IPS DF 6.9 (cell line): ENCODE results near the gene DOCK7.
"Not testable (repeated sequence)": the region's sequence is repeated elsewhere in the genome, so short reads cannot be mapped to it uniquely, and the experiment has no call there.

ENCODE experiments used
- DNase-seq: peaks from one replicate; pipeline ENCODE4 v3.0.0-alpha.2; 2013; ENCODE audit warnings: low read depth, low spot score
- H3K27ac ChIP-seq: one replicate; pipeline ENCODE4 v1.5.1; 2013; ENCODE audit warnings: low read length, control low read depth
- H3K27me3 ChIP-seq: 2 replicates; pipeline ENCODE4 v1.6.1; 2013; ENCODE audit warnings: mild to moderate bottlenecking, low read length; ENCODE audit not compliant: control insufficient read depth, insufficient read depth
- H3K36me3 ChIP-seq: 2 replicates; pipeline ENCODE4 v1.6.1; 2013; ENCODE audit warnings: low read length; ENCODE audit not compliant: control insufficient read depth, insufficient read depth
- H3K4me1 ChIP-seq: 2 replicates; pipeline ENCODE4 v1.6.1; 2013; ENCODE audit warnings: low read length; ENCODE audit not compliant: control insufficient read depth, insufficient read depth
- H3K4me3 ChIP-seq: 2 replicates; pipeline ENCODE4 v1.5.1; 2013; ENCODE audit warnings: mild to moderate bottlenecking, low read length
- H3K9me3 ChIP-seq: 2 replicates; pipeline ENCODE4 v1.6.1; 2013; ENCODE audit warnings: low read length, inconsistent platforms; ENCODE audit not compliant: control insufficient read depth, insufficient read depth
- WGBS: extraction: QIAGEN DNeasy Blood & Tissue Kit; methylation state at CpG from one replicate; pipeline ENCODE4 v1.1.7; 2013; ENCODE audit warnings: mixed read lengths, missing lambda C conversion rate; ENCODE audit not compliant: insufficient read length, insufficient coverage; 5-methylcytosine and 5-hydroxymethylcytosine counted together

Gene DOCK7

DNA sequence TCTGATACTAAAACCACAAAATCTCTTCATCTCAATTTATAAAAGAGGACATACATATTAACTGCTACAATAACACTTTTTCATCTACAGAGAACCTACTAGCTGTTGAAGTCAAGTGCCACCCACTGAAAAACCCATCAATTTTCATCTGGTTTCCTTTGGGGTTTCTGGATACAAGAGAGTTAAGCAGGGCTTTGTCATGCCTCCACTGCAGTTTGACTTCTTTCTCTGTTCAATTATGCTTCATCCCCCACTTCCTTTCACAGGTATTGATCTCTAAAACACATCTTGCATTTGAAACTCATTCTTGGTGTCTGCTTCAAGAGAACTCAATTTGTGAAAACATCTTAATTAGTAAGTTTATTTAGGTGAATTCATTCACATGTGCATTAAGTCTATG is 151.3 kb downstream of the DOCK7 start:
- H3K4me1 ChIP-seq = no peaks in the 10 kb centered on the region
- no peak for DNase-seq
- H3K27me3 ChIP-seq = no peaks in the 10 kb centered on the region
- H3K36me3 ChIP-seq = no peaks in the 10 kb centered on the region
- no peak overlapping the region for H3K27ac ChIP-seq
- no peak overlapping the region for H3K4me3 ChIP-seq
- no peaks in the 10 kb centered on the region for H3K9me3 ChIP-seq

DNA sequence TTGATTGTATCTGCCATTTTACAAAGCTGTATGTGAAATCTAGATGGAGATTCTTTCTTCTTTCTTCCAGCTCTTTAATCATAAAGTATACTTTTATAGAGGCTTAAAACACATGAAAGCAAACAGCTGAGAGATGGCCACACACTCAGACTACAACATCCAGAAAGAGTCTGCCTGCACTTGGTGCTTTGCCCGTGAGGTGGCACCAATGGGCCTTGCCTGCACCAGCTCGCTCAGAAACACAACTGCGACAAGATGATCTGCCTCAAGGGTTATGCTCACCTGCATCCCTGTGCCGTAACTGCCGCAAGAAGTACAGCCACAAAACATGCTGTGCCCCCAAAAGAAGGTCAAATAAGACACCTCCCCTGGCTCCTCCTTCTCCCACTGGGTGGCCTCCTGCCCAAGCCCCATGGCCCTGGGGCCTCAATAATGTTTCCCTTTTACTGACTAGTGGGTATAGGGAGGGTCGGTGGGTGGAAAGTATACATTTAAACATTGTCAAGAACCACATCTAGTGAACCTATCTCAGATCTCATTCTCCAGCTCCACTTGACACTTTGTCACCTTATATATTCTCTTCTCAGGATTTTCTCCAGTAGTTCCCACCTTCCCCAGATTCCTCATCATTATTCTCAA is 157.6 kb downstream of the DOCK7 start:
- no CpG with 5 or more reads among the region's 6 CpGs for WGBS
- peak; percentile 55 for DNase-seq

DNA sequence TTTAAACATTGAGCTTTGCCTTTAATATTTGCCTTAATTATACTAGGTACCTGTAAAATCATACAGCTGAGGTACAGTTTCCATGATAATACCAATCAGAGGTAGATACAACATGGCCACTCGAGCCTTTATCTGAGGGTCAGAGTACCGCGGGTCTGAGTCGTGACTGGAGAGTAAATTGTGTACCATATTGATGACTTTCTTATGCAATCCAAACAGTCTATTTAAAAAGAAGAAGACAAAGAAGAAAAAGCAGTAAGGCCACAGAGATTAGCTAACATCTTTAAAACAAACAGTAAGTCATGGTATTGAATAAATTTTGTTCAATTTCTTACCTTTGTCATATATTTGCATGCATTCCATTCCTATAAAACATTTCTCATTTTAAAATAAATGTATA is 159.0 kb downstream of the DOCK7 start:
- no CpG with 5 or more reads among the region's 4 CpGs for WGBS
- no peak for DNase-seq
- H3K4me1 ChIP-seq = no peaks in the 10 kb centered on the region
- H3K27me3 ChIP-seq = no peaks in the 10 kb centered on the region
- H3K27ac ChIP-seq = no peak overlapping the region
- H3K9me3 ChIP-seq = no peaks in the 10 kb centered on the region
- H3K36me3 ChIP-seq = no peaks in the 10 kb centered on the region
- no peak overlapping the region for H3K4me3 ChIP-seq

More for the DNA sequence above, 157.6 kb downstream of the DOCK7 start:
- Histone ChIP-seq H3K27me3 (no peaks in the 10 kb centered on the region), H3K4me3 (no peak overlapping the region), H3K4me1 (no peaks in the 10 kb centered on the region), H3K36me3 (no peaks in the 10 kb centered on the region), H3K27ac (no peak overlapping the region), H3K9me3 (no peaks in the 10 kb centered on the region)

DNA sequence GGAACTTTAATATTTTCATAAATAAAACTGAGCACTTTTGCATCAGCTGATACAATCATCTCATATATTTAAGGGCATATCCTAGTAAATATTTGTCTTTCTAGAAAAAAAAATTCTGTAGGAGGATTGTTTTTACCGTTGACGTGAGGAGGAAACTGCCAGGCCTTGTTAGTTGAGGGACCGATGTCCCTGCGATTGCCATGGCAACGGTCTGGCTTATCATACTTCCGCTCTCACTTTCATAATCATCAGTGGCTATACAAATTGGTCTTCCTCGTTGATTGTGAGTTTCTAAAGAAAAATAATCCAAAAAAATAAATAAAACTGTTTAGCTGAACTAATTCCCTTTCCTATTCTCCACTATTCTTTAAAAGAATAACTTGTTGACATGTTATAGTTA is 160.2 kb downstream of the DOCK7 start:
- no CpG with 5 or more reads among the region's 7 CpGs for WGBS
- H3K4me3 ChIP-seq = no peak overlapping the region
- H3K4me1 ChIP-seq = no peaks in the 10 kb centered on the region
- DNase-seq = no peak
- H3K27ac ChIP-seq = no peak overlapping the region
- H3K36me3 ChIP-seq = no peaks in the 10 kb centered on the region
- no peaks in the 10 kb centered on the region for H3K27me3 ChIP-seq
- H3K9me3 ChIP-seq = no peaks in the 10 kb centered on the region

GRCh38 chr1:62527346-62527745 is 160.8 kb downstream of the DOCK7 start:
- not testable (repeated sequence) for H3K36me3 ChIP-seq, DNase-seq, H3K4me1 ChIP-seq, H3K27me3 ChIP-seq, H3K9me3 ChIP-seq, H3K4me3 ChIP-seq, H3K27ac ChIP-seq
- WGBS = no CpG with 5 or more reads among the region's 6 CpGs

GRCh38 chr1:62523860-62524259 is 164.3 kb downstream of the DOCK7 start:
- no peak overlapping the region for H3K27ac ChIP-seq
- H3K4me3 ChIP-seq = no peak overlapping the region
- H3K27me3 ChIP-seq = no peaks in the 10 kb centered on the region
- no peak for DNase-seq
- WGBS = no CpG with 5 or more reads among the region's 2 CpGs
- H3K36me3 ChIP-seq = no peaks in the 10 kb centered on the region
- H3K4me1 ChIP-seq = no peaks in the 10 kb centered on the region
- no peaks in the 10 kb centered on the region for H3K9me3 ChIP-seq

DNA sequence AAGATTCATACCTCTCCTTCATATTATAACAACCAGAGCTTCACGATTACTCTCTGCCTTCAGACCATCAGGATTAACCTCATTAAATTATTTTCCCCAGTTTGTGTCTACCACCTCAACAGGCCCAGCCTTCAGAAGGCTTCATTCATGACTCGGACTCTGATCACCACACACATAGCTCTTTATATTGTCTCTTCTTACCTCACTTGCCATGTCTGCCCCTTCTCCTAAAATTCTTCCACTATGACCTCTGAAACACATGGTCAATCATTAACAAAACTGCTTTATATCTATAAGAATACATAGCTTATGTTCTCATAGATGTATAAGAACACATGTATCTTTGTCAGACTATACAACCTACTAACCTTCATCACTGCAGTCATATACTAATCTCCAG is 171.6 kb downstream of the DOCK7 start:
- Histone ChIP-seq H3K27me3 (no peaks in the 10 kb centered on the region), H3K9me3 (no peaks in the 10 kb centered on the region), H3K27ac (no peak overlapping the region), H3K4me3 (no peak overlapping the region), H3K4me1 (no peaks in the 10 kb centered on the region), H3K36me3 (no peaks in the 10 kb centered on the region)
- WGBS = 100% methylated on average over 1 of the region's 2 CpGs
- no peak for DNase-seq

DNA sequence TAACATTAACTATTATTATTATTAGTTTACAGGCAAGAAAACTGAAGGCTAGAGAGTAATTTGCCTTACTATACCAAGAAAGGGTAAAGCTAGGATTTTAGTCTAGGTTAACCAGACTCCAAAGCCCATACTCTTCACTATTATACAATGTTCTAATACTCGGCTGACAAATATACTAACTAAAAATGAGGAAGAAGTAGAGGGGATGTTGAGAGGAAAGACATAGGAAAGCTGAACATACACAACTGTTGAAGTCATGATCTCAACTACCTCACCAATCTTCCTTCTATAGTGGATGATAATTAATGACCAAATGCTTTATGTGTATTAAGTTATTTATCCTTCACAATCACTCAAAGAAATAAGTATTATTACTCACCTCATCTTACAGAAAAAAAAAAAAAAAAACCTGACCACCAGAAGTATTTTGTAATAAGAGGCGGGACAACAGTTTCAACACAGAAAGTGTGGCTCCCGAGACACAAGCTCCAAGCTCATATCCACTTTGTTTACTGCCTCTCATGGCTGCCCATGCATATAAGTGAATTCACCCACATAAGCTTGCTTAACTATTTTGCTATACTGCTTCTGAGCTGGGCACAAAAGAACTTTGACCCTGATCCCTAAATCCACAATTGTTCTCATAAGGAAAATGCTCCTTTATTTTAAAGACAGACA is 173.3 kb downstream of the DOCK7 start:
- Histone ChIP-seq H3K4me1 (no peaks in the 10 kb centered on the region), H3K9me3 (no peaks in the 10 kb centered on the region), H3K4me3 (no peak overlapping the region), H3K27ac (no peak overlapping the region), H3K27me3 (no peaks in the 10 kb centered on the region), H3K36me3 (no peaks in the 10 kb centered on the region)
- no peak for DNase-seq
- WGBS = no CpG with 5 or more reads among the region's 3 CpGs

DNA sequence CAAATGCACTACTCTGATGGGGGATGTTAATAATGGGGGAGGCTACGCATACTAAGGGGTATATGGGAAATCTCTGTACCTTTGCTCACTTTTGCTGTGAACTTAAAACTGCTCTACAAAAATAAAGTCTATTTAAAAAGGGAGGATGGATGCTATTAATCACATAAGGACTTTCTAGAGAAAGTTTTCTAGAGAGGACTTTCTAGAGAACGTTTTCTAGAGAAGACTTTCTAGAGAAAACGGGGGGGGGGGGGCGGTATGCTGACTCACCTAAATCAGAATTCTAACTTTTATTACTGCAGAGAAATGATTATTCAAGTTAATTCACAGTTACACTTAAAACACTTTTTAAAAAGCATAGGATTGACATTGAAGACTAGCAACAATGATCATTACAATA is 175.2 kb downstream of the DOCK7 start:
- Histone ChIP-seq H3K36me3 (no peaks in the 10 kb centered on the region), H3K9me3 (no peaks in the 10 kb centered on the region), H3K4me1 (no peaks in the 10 kb centered on the region), H3K4me3 (no peak overlapping the region), H3K27me3 (no peaks in the 10 kb centered on the region), H3K27ac (no peak overlapping the region)
- DNase-seq = no peak
- WGBS = no CpG with 5 or more reads among the region's 4 CpGs

- Histone ChIP-seq H3K4me3 (no peak overlapping the region), H3K4me1 (no peaks in the 10 kb centered on the region), H3K27ac (no peak overlapping the region), H3K36me3 (no peaks in the 10 kb centered on the region), H3K9me3 (no peaks in the 10 kb centered on the region), H3K27me3 (no peaks in the 10 kb centered on the region)
- no CpG with 5 or more reads among the region's 1 CpG for WGBS
- DNase-seq = no peak
Observed at GRCh38 chr1:62509028-62509427, 179.2 kb downstream of the DOCK7 start.

GRCh38 chr1:62508187-62508758 is 179.9 kb downstream of the DOCK7 start:
- H3K27me3 ChIP-seq = no peaks in the 10 kb centered on the region
- no peaks in the 10 kb centered on the region for H3K36me3 ChIP-seq
- WGBS = no CpG with 5 or more reads among the region's 1 CpG
- no peak overlapping the region for H3K4me3 ChIP-seq
- DNase-seq = no peak
- no peaks in the 10 kb centered on the region for H3K4me1 ChIP-seq
- H3K27ac ChIP-seq = no peak overlapping the region
- H3K9me3 ChIP-seq = no peaks in the 10 kb centered on the region
